GM10248 (cell line): Measurements from ENCODE around the gene MATCAP1.

Source experiments
- CTCF ChIA-PET: fragments of 300-600 bp; sonication (Branson Sonifier 250); formaldehyde crosslinking; extraction: SDS; loops from one replicate; lab custom pipeline; 2021; ENCODE audit warnings: antibody characterized with exemption; lab: Yijun Ruan, JAX
- POLR2A ChIA-PET: fragments of 350-650 bp; sonication (Branson Sonifier 250); formaldehyde crosslinking; extraction: SDS; loops from one replicate; lab custom pipeline; 2020; ENCODE audit warnings: antibody characterized with exemption; lab: Yijun Ruan, JAX
- DNase-seq: peaks from one replicate; pipeline ENCODE4 v3.0.0; 2012; ENCODE audit errors: extremely low spot score
- CTCF ChIP-seq: IDR thresholded peaks from 2 replicates; pipeline ENCODE4 v1.5.1; 2012; ENCODE audit warnings: mild to moderate bottlenecking, low read depth; ENCODE audit errors: extremely low read depth, missing control alignments, control extremely low read depth

Gene MATCAP1

GRCh38 chr16:67215706-67216105, 31.9 kb upstream of the MATCAP1 start:
- CTCF ChIA-PET: interaction anchor here (1.4 to 3.1 kb wide), 4 partner anchors 13 to 30 kb away, joined by 3 to 10 read pairs (median 4); partner anchors contain the start of gene E2F4
- TF ChIP-seq CTCF: no peak
- DNase-seq: no peak
- POLR2A ChIA-PET: interaction anchor here (1.4 kb wide), 1 partner anchor 11 kb away, joined by 3 read pairs; the partner anchor contains the start of gene TMEM208

GRCh38 chr16:67213197-67214019, 29.6 kb upstream of the MATCAP1 start:
- no peak for DNase-seq
- POLR2A ChIA-PET: no interaction called here
- TF ChIP-seq CTCF: no peak
- CTCF ChIA-PET: interaction anchor here (1.1 to 3.1 kb wide), 3 partner anchors 10 to 13 kb away, joined by 3 to 10 read pairs (median 8); partner anchors contain the start of gene TMEM208

- TF ChIP-seq CTCF: no peak
- CTCF ChIA-PET: interaction anchor here (1.0 to 2.3 kb wide), 3 partner anchors 8 to 13 kb away, joined by 3 to 8 read pairs (median 3); partner anchors contain the start of gene TMEM208
- no peak for DNase-seq
- POLR2A ChIA-PET: no interaction called here
Observed at GRCh38 chr16:67212766-67213165, 29.0 kb upstream of the MATCAP1 start.

- CTCF ChIA-PET: interaction anchor here (1.0 to 1.1 kb wide), 2 partner anchors 9 to 13 kb away, joined by 3 read pairs; no protein-coding TSS in a partner anchor
- no peak for TF ChIP-seq CTCF
- POLR2A ChIA-PET: no interaction called here
- no peak for DNase-seq
Observed at GRCh38 chr16:67211674-67212073, 27.9 kb upstream of the MATCAP1 start.

GRCh38 chr16:67210069-67210937, 26.5 kb upstream of the MATCAP1 start:
- no peak for DNase-seq
- ChIA-PET CTCF (interaction anchor here (0.8 to 2.5 kb wide), 3 partner anchors 15 to 218 kb away, joined by 3 to 6 read pairs (median 4); no protein-coding TSS in a partner anchor), POLR2A (interaction anchor here (1.0 kb wide), 1 partner anchor 12 kb away, joined by 4 read pairs; no protein-coding TSS in a partner anchor)
- TF ChIP-seq CTCF: no peak

DNA sequence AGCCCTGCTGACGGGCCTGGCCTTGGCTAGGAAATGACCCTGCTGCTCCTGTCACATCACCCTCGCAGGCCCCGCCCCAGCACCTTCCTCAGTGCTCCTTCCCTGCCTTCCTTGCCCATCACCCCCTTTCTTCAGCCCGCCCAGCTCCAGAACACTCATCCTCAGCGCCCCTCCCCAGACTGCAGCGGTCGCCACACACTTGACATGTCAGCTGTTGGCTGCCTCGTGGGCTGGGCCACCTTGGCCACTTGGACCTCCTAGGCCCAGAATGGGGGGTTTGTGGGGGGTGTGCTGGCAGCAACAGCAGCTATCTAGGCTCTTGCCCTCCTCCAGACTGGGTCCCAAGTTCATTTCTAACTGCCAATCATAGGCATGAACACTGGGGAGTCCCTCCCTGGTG, 25.8 kb upstream of the MATCAP1 start:
- ChIA-PET POLR2A (no interaction called here), CTCF (interaction anchor here (1.3 to 2.5 kb wide), 4 partner anchors 15 to 54 kb away, joined by 4 to 6 read pairs (median 4); partner anchors contain the start of genes FBXL8 and TRADD)
- DNase-seq: no peak
- TF ChIP-seq CTCF: no peak
